ENCODE data around the gene MEN1.

GRCh38 chr11:64839335-64839734 is 29.0 kb upstream of the MEN1 start:
- no peak for TF ChIP-seq CTCF (IDR thresholded peaks at IDR 0.05)
- TF ChIP-seq POLR2AphosphoS5 (IDR thresholded peaks at IDR 0.05), result no peak
- TF ChIP-seq POLR2A (IDR thresholded peaks at IDR 0.05), result no peak
- TF ChIP-seq EP300 (IDR thresholded peaks at IDR 0.05), result no peak

Data from upper lobe of left lung (tissue), 4 donors.